RPMI8226 (cell line): ENCODE data around the gene PRDM15.

Source experiments
- DNase-seq: peaks from one replicate; pipeline ENCODE4 v3.0.0-alpha.2; 2015

The PRDM15 gene

DNA sequence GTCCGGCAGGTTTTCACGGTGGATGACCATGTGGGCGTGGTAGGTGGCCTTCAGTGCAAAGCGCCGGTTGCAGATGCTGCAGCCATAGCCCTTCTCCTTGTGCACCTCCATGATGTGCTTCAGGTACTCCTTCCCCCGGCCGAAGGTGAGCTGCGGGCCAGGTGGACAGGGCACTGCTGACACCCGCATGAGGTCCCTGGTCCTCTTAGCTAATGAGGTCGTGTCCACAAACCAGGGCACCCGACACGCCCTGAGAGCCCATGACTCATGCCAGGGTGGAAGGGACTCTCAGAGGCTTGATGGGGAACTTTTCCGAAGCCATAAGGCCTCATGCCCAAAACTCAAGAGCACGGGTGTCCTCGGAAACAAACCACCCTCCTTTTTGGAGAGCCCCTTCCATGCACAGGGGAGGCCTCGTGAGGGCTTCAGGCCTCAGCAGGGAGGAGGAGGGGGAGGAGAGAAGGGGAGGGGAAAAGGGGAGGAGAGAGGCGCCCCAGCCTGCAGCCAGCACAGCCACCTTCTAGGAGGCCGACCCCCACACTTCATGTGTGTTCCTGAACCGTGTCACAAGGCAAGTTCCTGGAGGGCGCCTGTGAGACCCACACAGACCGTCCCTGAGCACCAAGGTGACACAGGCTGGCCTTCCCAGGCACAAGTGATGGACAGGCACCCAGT is 57.9 kb downstream of the PRDM15 start:
- no peak for DNase-seq

DNA sequence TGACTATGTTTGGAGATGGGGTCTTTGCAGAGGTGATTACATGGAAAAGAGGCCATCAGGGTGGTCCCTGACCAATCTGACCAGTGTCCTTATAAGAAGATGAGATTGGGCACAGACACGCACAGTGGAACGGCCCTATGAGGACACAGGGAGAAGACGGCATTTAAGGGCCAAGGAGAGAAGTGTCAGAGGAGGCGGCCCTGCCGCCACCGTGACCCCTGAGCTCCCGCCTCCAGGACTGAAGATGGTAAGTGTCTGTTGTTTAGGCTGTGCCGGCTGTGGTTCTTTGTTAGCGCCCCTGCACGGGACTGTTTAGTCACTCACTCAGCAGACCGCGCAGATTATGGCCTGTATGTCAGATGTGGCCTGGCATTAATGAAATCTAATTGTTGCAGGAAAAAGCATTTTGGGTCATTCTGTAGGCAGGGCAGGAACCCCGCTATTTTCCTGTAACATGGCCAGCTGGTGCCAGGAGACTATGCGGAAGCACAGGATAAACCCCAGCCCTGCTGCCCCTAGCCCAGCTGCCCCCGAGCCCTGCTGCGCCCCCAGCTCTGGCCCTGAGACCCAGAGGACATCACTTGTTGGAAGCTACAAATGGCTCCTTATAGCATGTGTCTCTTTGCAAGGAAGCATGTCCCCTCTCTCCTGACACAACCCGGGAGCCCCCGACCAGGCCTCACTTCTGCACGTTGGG is 58.6 kb downstream of the PRDM15 start:
- DNase-seq, result no peak

DNA sequence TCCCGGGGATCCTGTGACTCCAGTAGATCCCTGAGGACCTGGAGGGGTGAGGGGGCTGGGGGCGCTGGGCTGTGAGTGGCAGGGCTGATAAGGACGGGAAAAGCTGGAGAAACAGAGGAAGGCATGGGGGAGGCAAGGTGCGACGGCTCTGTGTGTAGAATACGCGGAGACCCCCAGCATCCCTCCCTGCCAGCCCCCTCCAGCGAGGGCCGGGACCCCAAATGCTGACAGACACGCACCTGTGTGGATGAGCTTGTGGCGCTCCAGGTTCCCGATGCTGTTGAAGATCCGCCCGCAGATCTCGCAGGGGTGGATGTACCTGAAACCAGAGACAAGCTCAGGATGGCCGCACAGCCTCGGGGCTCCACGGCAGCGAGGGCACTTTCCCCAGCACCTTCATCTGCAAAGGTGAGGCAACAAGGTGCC is 59.3 kb downstream of the PRDM15 start:
- no peak for DNase-seq

DNA sequence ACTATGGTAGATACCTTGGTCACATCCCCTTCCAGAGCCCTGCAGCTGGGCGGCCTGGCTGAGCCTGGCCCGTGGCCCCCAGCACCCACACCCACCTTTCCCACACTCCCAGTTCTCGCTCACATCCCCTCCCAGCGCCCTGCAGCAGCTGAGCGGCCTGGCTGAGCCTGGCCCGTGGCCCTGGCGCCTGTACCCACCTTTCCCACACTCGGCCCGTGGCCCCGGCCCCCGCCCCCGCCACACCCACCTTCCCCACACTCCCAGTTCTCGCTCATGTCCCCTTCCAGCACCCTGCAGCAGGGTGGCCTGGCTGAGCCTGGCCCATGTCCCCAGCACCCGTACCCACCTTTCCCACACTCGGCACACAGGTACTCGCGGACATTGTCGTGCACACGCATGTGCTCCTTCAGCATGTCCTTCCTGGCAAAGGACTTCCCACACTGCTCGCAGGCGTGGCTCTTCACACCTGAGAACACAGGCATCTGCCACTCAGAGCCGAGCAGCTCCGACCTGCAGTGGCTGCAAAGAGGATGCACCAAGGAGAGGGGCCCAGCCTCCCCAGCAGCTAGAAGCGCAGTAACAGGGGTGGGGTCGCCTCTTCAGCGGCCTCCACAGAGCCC is 59.8 kb downstream of the PRDM15 start:
- no peak for DNase-seq

DNA sequence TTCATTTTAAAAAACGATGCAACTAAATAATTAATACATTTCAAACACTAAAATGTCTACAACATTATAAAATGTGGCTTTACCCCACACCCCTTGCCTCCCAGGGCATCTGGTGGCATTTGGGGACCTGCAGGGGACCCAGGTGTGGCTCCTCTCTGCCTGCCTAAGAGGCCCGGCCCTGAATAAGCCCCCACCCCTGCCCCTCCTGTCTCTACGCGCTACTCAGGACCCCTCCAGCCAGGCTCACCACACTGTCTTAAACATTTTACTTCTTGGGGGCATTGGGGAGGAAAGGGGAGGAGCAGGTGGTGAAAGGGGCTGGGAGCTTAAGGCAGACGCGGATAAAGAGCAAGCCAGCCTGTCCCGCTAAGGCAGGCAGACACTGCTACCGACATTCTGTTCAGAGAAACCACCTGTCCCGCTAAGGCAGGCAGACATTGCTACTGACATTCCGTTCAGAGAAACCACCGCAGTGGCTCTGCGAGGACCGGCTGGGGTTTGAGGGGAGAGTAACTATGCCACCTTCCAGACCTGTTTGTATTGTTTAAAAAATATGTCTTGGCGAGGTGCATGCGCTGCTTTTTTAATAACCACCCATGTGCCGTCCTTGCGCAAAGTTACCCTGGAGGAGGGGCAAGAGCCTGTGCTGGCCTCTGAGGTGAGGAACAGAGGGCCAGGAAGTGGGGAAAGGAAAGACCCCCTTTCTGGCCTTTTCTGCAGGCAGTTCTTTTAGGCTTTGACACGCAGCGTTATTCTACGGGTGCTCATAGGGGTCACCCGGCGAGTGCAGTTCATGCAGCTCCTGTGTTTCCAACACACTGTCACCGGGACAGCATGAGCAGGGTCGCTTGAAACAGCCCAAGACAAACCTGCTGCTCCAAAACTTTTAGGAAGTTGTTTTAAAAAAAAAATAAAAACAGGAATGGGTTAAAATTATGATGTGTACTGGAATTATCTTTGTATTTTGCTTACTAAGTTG is 61.0 kb downstream of the PRDM15 start:
- DNase-seq, result no peak

- peak; percentile 71 for DNase-seq
Measured at GRCh38 chr21:41817228-41817627, 61.9 kb downstream of the PRDM15 start.

GRCh38 chr21:41816583-41817165 is 62.5 kb downstream of the PRDM15 start:
- peak; percentile 59 for DNase-seq

GRCh38 chr21:41815652-41816582 is 63.2 kb downstream of the PRDM15 start:
- DNase-seq, result no peak

DNA sequence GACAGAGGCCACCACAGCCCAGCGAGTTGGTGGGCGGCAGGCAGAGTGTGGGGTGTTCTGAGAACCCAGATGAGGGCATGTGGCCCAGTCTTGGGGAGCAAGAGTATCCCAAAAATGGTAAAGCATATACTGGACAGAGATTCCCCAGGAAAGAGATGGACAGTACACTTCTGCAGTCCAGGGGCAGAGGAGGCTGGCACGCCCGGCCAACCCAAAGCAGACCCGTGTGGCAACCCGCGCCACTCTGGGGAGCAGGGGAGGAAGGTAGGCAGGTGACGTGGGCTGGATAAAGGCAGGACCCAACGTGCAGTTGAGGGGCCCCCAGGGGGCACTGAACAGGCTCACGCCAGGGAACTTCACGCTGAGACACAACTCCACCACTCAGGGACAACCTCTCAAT is 65.9 kb downstream of the PRDM15 start:
- no peak for DNase-seq

DNA sequence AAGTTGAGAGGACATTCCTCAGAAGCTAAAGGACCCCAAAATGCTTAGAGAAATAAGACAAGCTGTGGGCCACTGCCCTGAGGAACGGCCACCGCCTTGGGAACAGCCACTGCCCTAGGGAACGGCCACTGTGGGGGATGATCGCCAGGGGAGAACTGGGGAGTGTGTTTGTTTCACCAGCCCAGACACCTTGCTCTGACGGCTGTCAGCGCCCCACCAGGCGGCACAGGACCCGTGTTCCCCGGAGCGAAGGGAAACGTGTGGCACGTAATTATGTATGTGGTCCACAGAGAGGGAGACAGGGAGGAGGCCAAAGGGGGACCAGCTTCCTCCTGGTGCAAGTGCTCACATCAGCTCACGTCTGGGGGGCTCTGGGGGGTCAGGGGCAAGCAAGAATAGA is 66.5 kb downstream of the PRDM15 start:
- DNase-seq, result no peak

GRCh38 chr21:41810597-41810932 is 68.6 kb downstream of the PRDM15 start:
- DNase-seq, result no peak

- DNase-seq, result no peak
Measured at GRCh38 chr21:41809891-41810596, 69.1 kb downstream of the PRDM15 start.

GRCh38 chr21:41808846-41809245 is 70.3 kb downstream of the PRDM15 start:
- no peak for DNase-seq

GRCh38 chr21:41808094-41808493 is 71.0 kb downstream of the PRDM15 start:
- no peak for DNase-seq

DNA sequence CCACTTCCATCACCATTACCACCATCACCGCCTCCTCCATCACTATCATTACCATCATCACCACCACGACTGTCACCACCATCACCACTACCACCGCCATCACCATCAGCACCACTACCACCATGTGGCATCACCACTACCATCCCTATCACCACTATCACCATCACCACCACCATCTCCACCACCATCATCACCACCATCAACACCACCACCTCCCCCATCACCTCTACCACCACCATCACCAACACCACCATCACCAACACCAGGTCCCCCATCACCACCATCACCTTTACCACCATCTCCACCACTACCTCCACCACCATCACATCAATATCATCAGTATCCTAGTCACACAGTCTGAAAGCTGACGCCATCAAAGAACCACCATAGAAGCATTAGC is 72.4 kb downstream of the PRDM15 start:
- DNase-seq, result no peak

DNA sequence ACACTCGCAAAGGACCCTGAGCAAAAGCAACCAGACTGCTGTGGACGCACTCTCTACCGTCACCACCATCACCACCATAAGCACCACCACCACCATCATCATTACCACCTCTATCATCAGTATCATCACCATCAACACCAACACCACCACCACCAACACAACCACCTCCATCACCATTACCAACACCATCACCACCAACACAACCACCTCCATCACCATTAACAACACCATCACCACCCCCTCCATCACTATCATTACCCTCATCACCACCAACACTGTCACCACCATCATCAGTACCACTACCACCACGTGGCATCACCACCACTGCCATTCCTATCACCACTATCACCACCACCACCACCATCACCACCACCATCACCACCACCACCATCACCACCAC is 73.5 kb downstream of the PRDM15 start:
- no peak for DNase-seq

GRCh38 chr21:41805038-41805437 is 74.1 kb downstream of the PRDM15 start:
- DNase-seq, result no peak

DNA sequence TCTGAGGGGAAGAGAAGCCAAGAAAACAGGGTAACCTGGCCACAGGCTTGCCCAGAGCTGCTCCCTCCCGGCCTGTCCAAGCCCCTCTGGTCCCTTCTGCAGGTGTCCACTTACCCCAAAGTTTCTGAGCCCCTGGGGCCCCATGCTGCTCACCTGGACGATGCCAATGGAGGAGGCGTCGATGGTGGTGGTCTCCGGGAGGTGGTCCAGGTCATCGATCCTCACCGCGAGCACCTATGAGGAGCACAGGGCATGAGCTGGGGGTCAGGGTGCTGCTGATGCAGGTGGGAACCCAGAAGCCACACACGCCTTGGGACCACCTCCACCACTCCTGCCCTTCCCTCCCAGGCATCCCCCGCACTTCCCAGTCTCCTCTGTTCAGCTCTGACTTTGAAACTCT is 74.8 kb downstream of the PRDM15 start:
- DNase-seq, result no peak

DNA sequence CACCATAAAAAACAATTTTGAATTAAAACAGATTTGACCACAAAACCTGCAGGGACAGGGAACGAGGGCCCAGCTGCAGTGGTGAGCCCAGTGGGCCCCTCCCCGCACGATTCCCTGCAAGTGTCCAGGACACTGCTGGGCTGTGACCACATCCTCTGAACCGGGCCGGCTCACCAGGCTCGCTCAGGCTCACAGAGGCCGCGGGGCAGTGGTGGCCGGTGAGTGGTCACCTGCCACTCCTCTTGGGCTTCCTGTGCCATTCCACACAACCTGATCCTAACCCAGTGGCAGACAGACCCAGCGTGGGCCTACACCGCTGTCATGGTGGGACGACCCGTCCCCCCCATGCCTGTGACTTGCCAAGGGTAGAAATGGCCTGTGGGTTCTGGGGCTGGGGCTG is 75.8 kb downstream of the PRDM15 start:
- no peak for DNase-seq

DNA sequence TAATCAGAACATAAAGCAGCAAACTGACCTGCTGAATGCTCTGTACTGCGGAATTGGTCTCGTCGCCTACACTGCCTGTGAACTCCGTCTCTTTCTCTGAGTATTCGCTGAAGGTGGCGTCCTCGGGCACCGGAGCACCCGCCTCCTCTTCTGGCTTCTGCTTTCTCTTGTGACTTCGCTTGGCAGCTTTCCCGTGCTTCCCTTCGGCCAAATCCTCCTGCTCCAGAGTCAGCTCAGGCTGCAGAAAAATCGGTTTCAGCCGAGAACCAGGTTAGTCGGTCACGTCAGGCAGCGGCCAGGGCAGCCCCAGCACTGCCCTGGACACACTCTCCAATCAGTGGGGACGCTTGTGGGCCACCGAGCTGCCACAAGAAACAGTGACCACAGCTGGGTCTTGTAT is 76.5 kb downstream of the PRDM15 start:
- no peak for DNase-seq

- no peak for DNase-seq
Measured at GRCh38 chr21:41802198-41802584, 77.0 kb downstream of the PRDM15 start.
